PC-9 (cell line): ENCODE data around the gene VCL. TPM values are rescaled to one million over a fixed set of nuclear protein-coding genes. Genes with fewer than 3 reads are reported as not detected.
"Not testable (repeated sequence)": the region's sequence is repeated elsewhere in the genome, so short reads cannot be mapped to it uniquely, and the experiment has no call there.

Experiments
- BruUV-seq: library from RNA; stranded (reverse); fragments of 400-500 nt; replicated peaks from 2 replicates; lab custom pipeline; 2021; lab: Mats Ljungman, UMichigan
- CTCF ChIA-PET: fragments of 300-600 bp; sonication (Branson Sonifier 250); formaldehyde crosslinking; loops from one replicate; lab custom pipeline; 2022; ENCODE audit warnings: antibody characterized with exemption; lab: Charles Lee
- POLR2A ChIA-PET: fragments of 300-600 bp; sonication (Branson Sonifier 250); formaldehyde crosslinking; loops from one replicate; lab custom pipeline; 2022; ENCODE audit warnings: antibody characterized with exemption; ENCODE audit not compliant: unreplicated experiment; lab: Charles Lee
- DNase-seq, 2 experiments: peaks; one replicate each; pipeline versions ENCODE4 v3.0.0 to v3.0.0-alpha.2; 2015 to 2022; ENCODE audit warnings: mixed read lengths in 1 of 2
- H2AFZ ChIP-seq: fragments of 200-600 bp; sonication (generic); 2 replicates; pipeline ENCODE4 v1.8.1; 2017; ENCODE audit warnings: antibody characterized with exemption
- H3F3A ChIP-seq: fragments of 200-600 bp; sonication (generic); 2 replicates; pipeline ENCODE4 v1.8.1; 2017; ENCODE audit warnings: antibody characterized with exemption, mild to moderate bottlenecking, low read depth; ENCODE audit not compliant: insufficient read depth
- H3K27ac ChIP-seq: fragments of 200-600 bp; sonication (generic); 2 replicates; pipeline ENCODE4 v1.6.1; 2016; ENCODE audit warnings: mixed run types
- H3K27me3 ChIP-seq: fragments of 200-600 bp; sonication (generic); 2 replicates; pipeline ENCODE4 v1.6.1; 2016; ENCODE audit warnings: low read depth, mixed run types; ENCODE audit not compliant: insufficient read depth
- H3K36me3 ChIP-seq: fragments of 200-600 bp; sonication (generic); 2 replicates; pipeline ENCODE4 v1.6.1; 2016; ENCODE audit warnings: low read depth, mixed run types
- H3K4me1 ChIP-seq: fragments of 200-600 bp; sonication (generic); replicated peaks from 2 replicates; pipeline ENCODE4 v1.6.1; 2016; ENCODE audit warnings: mixed run types; ENCODE audit not compliant: insufficient read depth
- H3K4me2 ChIP-seq: fragments of 200-600 bp; sonication (generic); 2 replicates; pipeline ENCODE4 v1.6.1; 2017; ENCODE audit warnings: mixed run types
- H3K4me3 ChIP-seq: fragments of 200-600 bp; sonication (generic); 2 replicates; pipeline ENCODE4 v1.6.1; 2016; ENCODE audit warnings: mixed run types
- H3K79me2 ChIP-seq: fragments of 200-600 bp; sonication (generic); 2 replicates; pipeline ENCODE4 v1.6.1; 2017; ENCODE audit warnings: low read depth, mixed run types
- H3K9me2 ChIP-seq: fragments of 200-600 bp; sonication (generic); 2 replicates; pipeline ENCODE4 v1.8.1; 2017; ENCODE audit warnings: mild to moderate bottlenecking; ENCODE audit not compliant: insufficient read depth
- H3K9me3 ChIP-seq: fragments of 200-600 bp; sonication (generic); 2 replicates; pipeline ENCODE4 v1.8.1; 2016; ENCODE audit warnings: low read depth; ENCODE audit not compliant: insufficient read depth
- H4K20me1 ChIP-seq: fragments of 200-600 bp; sonication (generic); 2 replicates; pipeline ENCODE4 v1.8.1; 2017; ENCODE audit not compliant: insufficient read depth
- EZH2 ChIP-seq: fragments of 200-600 bp; sonication (generic); IDR thresholded peaks from 2 replicates; pipeline ENCODE4 v1.8.0; 2017; ENCODE audit warnings: antibody characterized with exemption, low read depth
- intact Hi-C: fragments of 100-400 bp; cut with micrococcal nuclease; formaldehyde crosslinking; loops from one replicate; pipeline ENCODE4 v1.10.0; 2022; ENCODE audit not compliant: unreplicated experiment
- total RNA-seq: library from RNA; stranded (reverse); gene quantifications from 2 replicates; pipeline ENCODE4 v1.2.3, GENCODE V29; 2021
- TF ChIP-seq, protein P1 (sequence below): fragments of 200-600 bp; sonication (generic); conservative IDR thresholded peaks from 2 replicates; pipeline ENCODE4 v1.6.1; 2017; ENCODE audit warnings: mixed run types, antibody characterized with exemption, mild to moderate bottlenecking, moderate library complexity

Gene VCL
- total RNA-seq, 1 experiment from 2014 or later = 208 TPM

GRCh38 chr10:74061104-74061503, 63.2 kb downstream of the VCL start:
- Histone ChIP-seq H2AFZ (no peak overlapping the region), H3F3A (peaks cover 71% of the 10 kb centered on the region), H3K36me3 (peaks cover 36% of the 10 kb centered on the region), H3K79me2 (peaks cover 82% of the 10 kb centered on the region), H3K9me3 (peaks cover 10% of the 10 kb centered on the region), H3K4me3 (no peak overlapping the region), H4K20me1 (no peaks in the 10 kb centered on the region), H3K4me2 (no peak overlapping the region), H3K9me2 (no peaks in the 10 kb centered on the region), H3K27me3 (no peaks in the 10 kb centered on the region), H3K27ac (no peak overlapping the region), H3K4me1 (peaks cover 26% of the 10 kb centered on the region)
- BruUV-seq = no TSS peak
- DNase-seq = no peak
- intact Hi-C loops = no loop called here
- ChIA-PET POLR2A (no interaction called here), CTCF (interaction anchor here (0.6 kb wide), 1 partner anchor 13 kb away, joined by 6 read pairs; no protein-coding TSS in a partner anchor)
- TF ChIP-seq, protein P1, sequence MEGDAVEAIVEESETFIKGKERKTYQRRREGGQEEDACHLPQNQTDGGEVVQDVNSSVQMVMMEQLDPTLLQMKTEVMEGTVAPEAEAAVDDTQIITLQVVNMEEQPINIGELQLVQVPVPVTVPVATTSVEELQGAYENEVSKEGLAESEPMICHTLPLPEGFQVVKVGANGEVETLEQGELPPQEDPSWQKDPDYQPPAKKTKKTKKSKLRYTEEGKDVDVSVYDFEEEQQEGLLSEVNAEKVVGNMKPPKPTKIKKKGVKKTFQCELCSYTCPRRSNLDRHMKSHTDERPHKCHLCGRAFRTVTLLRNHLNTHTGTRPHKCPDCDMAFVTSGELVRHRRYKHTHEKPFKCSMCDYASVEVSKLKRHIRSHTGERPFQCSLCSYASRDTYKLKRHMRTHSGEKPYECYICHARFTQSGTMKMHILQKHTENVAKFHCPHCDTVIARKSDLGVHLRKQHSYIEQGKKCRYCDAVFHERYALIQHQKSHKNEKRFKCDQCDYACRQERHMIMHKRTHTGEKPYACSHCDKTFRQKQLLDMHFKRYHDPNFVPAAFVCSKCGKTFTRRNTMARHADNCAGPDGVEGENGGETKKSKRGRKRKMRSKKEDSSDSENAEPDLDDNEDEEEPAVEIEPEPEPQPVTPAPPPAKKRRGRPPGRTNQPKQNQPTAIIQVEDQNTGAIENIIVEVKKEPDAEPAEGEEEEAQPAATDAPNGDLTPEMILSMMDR = no peak
- no peak for TF ChIP-seq EZH2

DNA sequence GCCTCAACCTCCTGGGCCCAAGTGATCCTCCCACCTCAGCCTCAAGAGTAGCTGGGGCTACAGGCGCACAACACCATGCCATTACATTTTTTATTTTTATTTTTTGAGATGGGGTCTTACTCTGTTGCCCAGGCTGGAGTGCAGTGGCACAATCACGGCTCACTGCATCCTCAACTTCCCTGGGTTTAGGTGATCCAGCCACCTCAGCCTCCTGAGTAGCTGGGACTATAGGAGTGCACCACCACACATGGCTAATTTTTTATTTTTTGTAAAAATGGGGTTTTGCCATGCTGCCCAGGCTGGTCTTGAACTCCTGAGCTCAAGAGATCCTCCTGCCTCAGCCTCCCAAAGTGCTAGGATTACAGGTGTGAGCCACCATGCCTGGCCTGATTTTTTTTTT, 64.1 kb downstream of the VCL start:
- H3F3A ChIP-seq = peaks cover 70% of the 10 kb centered on the region
- H2AFZ ChIP-seq, POLR2A ChIA-PET, H3K27me3 ChIP-seq, H4K20me1 ChIP-seq, H3K9me2 ChIP-seq, H3K4me3 ChIP-seq, DNase-seq, BruUV-seq, H3K4me2 ChIP-seq, H3K27ac ChIP-seq, intact Hi-C loops: not testable (repeated sequence)
- H3K9me3 ChIP-seq = peaks cover 10% of the 10 kb centered on the region
- peaks cover 36% of the 10 kb centered on the region for H3K36me3 ChIP-seq
- H3K79me2 ChIP-seq = peaks cover 84% of the 10 kb centered on the region
- CTCF ChIA-PET = interaction anchor here (0.7 kb wide), 1 partner anchor 119 kb away, joined by 10 read pairs; no protein-coding TSS in a partner anchor
- peaks cover 17% of the 10 kb centered on the region for H3K4me1 ChIP-seq

- intact Hi-C loops = no loop called here
- Histone ChIP-seq H3K4me2 (no peak overlapping the region), H3K9me3 (peaks cover 10% of the 10 kb centered on the region), H3K4me3 (no peak overlapping the region), H3F3A (peaks cover 67% of the 10 kb centered on the region), H3K36me3 (peaks cover 38% of the 10 kb centered on the region), H3K27me3 (no peaks in the 10 kb centered on the region), H3K9me2 (no peaks in the 10 kb centered on the region), H2AFZ (no peak overlapping the region), H3K79me2 (peaks cover 79% of the 10 kb centered on the region), H3K4me1 (peaks cover 4% of the 10 kb centered on the region), H3K27ac (0 out of 2 replicates have a peak overlapping the region, but pooled peaks have one; percentile 3), H4K20me1 (peaks cover under 1% of the 10 kb centered on the region; the same call in 1 of the 2 replicates)
- TF ChIP-seq EZH2 = no peak
- TF ChIP-seq, protein P1 = no peak
- ChIA-PET POLR2A (no interaction called here), CTCF (no interaction called here)
- no peak for DNase-seq
- BruUV-seq = no TSS peak
Measured at GRCh38 chr10:74063256-74063655, 65.3 kb downstream of the VCL start.
